NK-92 treated with Interleukin-12 subunit alpha and Interleukin-12 subunit beta, amount 100 ng/mL, for 24 hours (cell line): ENCODE results near the gene ZNF597.
A peak's percentile ranks its signal among the peaks of the same experiment; 100 is the strongest.

Experiments
- DNase-seq: peaks from one replicate; lab custom pipeline; 2025; lab: John Stamatoyannopoulos, UW

ZNF597 gene

GRCh38 chr16:3443108-3444031, at the start of gene ZNF597, which contains the start of gene NAA60:
Gene ZNF597 (minus strand): TSS chr16:3443504. CDS start chr16:3443153, 351 bp downstream.
Gene NAA60 (plus strand): TSS chr16:3443680. CDS start chr16:3476228, 32,548 bp downstream.
- peak; percentile 73 for DNase-seq

- no peak for DNase-seq
These were observed 49.1 kb upstream of the ZNF597 start for GRCh38 chr16:3492356-3492755.

GRCh38 chr16:3490911-3491629, 47.8 kb upstream of the ZNF597 start:
- DNase-seq, result no peak

- DNase-seq, result no peak
These were observed 45.5 kb upstream of the ZNF597 start for GRCh38 chr16:3488801-3489200.

- no peak for DNase-seq
These were observed 44.5 kb upstream of the ZNF597 start for GRCh38 chr16:3487521-3488410.

GRCh38 chr16:3486506-3487215, 43.4 kb upstream of the ZNF597 start:
- no peak for DNase-seq

- no peak for DNase-seq
These were observed 42.7 kb upstream of the ZNF597 start for GRCh38 chr16:3485821-3486505.

GRCh38 chr16:3485097-3485745, 41.9 kb upstream of the ZNF597 start:
- DNase-seq, result no peak

GRCh38 chr16:3484318-3485096, 41.2 kb upstream of the ZNF597 start:
- no peak for DNase-seq

GRCh38 chr16:3482659-3483241, 39.4 kb upstream of the ZNF597 start:
- DNase-seq, result no peak

GRCh38 chr16:3481696-3482658, 38.7 kb upstream of the ZNF597 start:
- DNase-seq, result no peak

- DNase-seq, result no peak
These were observed 37.8 kb upstream of the ZNF597 start for GRCh38 chr16:3480901-3481695.

- DNase-seq, result no peak
These were observed 36.4 kb upstream of the ZNF597 start for GRCh38 chr16:3479654-3480216.

- DNase-seq, result no peak
These were observed 35.1 kb upstream of the ZNF597 start for GRCh38 chr16:3478242-3478925.

- DNase-seq, result no peak
These were observed 33.1 kb upstream of the ZNF597 start for GRCh38 chr16:3476409-3476808.
